ENCODE measurements around the gene KCND3. TPM values are rescaled to one million over a fixed set of nuclear protein-coding genes. Genes with fewer than 3 reads are reported as not detected.

KCND3 gene
- total and polyA plus RNA-seq, 8 donors = 0.87 to 15.8 (median 4.5) TPM

DNA sequence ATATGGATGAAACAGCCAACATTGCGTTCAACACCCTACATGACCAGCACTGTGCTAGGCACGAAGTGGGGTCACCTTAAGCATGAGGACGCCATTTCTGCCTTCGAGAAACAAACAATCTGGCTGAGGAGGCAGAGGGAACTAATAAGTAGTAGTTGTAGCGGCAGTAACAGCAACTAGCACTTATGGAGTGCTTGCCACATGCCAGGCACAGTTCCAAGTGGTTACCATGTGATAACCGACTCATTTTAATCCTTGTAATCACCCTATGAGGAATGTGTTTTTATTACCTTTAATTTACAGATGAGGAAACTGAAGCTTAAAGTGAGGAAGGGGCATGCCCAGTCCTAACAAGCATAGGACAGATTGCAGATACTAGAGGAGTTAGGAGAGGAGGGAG is 33.7 kb downstream of the KCND3 start:
- intact Hi-C loops (cut with DNase I; ENCODE audit: low total_unique reads) = no loop called here

DNA sequence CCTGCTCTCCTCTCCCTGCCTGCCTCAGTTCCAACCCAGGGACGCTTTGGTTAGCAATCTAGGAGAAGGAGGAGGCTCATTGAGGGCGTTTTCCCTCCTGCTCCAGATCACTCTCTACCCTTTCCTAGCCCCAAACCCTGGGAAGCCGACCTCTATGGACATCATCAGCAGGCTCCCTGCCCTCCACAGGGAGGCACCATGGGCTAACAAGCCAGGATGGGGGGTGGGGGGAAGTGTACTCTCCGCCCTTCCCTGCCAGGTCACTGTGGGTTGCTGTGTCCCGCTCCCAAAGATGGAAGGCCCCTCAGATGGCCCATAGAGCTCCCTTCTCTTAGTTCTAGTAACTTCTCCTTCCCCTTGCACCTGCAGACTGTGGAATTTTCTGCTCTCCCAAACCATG is 35.7 kb downstream of the KCND3 start:
- Histone ChIP-seq H3K27me3 (no peaks in the 10 kb centered on the region), H3K4me3 (no peak overlapping the region), H3K36me3 (no peaks in the 10 kb centered on the region), H3K4me1 (peaks cover 0 to 7% (median 2%) of the 10 kb centered on the region in 4 donors), H3K27ac (no peak overlapping the region), H3K9me3 (no peaks in the 10 kb centered on the region)
- TF ChIP-seq CTCF (IDR thresholded peaks at IDR 0.05) = no peak
- TF ChIP-seq POLR2A (IDR thresholded peaks at IDR 0.05) = no peak
- no peak for TF ChIP-seq EP300 (IDR thresholded peaks at IDR 0.05)
- TF ChIP-seq POLR2AphosphoS5 (IDR thresholded peaks at IDR 0.05) = no peak
- WGBS, 5 donors = 45 to 71% (median 62%) methylated on average over 5 of the region's 5 CpGs
- DNase-seq = no peak
- intact Hi-C loops (cut with DNase I; ENCODE audit: low total_unique reads) = no loop called here

More for the DNA sequence above, 33.7 kb downstream of the KCND3 start:
- no peak overlapping the region for H3K27ac ChIP-seq
- TF ChIP-seq EP300 (IDR thresholded peaks at IDR 0.05) (no peak), POLR2AphosphoS5 (IDR thresholded peaks at IDR 0.05) (no peak), POLR2A (IDR thresholded peaks at IDR 0.05) (no peak), CTCF (IDR thresholded peaks at IDR 0.05) (no peak)
- no peak for DNase-seq
- 72 to 81% (median 75%) methylated on average over 6 of the region's 6 CpGs for WGBS, 5 donors
- no peaks in the 10 kb centered on the region for H3K36me3 ChIP-seq
- H3K9me3 ChIP-seq = no peaks in the 10 kb centered on the region
- H3K27me3 ChIP-seq = no peaks in the 10 kb centered on the region
- no peak overlapping the region for H3K4me3 ChIP-seq
- peaks cover 0 to 7% (median 1%) of the 10 kb centered on the region in 4 donors for H3K4me1 ChIP-seq

GRCh38 chr1:111952125-111952657 is 37.3 kb downstream of the KCND3 start:
- Histone ChIP-seq H3K36me3 (no peaks in the 10 kb centered on the region), H3K4me1 (peaks cover 0 to 18% (median 8%) of the 10 kb centered on the region in 4 donors), H3K27me3 (no peaks in the 10 kb centered on the region), H3K27ac (no peak overlapping the region), H3K4me3 (no peak overlapping the region), H3K9me3 (no peaks in the 10 kb centered on the region)
- DNase-seq = no peak
- TF ChIP-seq CTCF (IDR thresholded peaks at IDR 0.05) = no peak
- WGBS, 5 donors = 45 to 60% (median 54%) methylated on average over 4 of the region's 4 CpGs
- intact Hi-C loops (cut with DNase I; ENCODE audit: low total_unique reads) = no loop called here

DNA sequence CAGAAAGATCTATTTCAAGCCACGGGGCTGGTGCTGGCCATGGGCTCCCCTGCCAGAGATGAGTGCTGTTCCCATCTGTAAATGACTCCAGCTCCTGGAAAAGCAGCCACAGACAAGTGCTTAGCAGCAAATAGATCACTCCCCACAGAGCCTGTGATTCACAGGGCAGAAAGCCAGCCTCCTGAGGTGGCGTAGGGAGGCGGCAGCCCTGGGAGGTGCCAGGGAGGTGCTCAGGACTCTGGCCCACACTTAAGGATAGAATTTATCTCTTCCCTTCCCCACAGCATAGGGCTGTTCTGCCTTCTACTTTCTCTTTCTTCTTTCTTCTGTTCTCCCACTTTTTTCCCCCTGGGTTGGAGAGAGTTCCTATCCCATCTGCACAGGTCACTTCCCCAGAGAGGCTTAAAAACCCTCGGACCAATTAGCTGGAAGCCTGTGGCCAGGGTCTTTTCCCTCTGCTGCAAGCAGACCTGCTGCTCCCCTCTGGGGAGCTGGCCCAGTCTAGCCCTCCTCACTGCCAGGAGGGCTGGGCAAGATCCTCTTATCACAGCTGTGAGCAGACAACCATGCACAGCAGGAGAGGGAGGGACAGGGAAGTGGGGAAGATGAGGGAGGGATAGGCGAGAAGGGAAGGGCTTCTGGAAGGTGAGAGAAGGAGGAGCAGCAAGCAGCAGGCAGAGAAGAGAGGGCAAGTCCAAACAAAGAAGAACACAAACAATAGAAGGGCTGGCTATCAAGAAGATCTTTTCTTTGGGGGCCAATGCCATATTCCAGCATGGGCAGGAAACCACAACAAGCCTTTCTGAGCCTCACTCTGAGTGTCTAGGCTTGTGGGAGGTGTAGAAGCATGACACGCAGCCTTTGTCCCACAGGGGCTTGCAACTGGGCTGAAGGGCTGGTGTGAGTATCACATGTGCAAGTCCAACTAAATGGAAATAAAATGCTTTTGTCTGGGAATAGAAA is 41.0 kb downstream of the KCND3 start:
- Histone ChIP-seq H3K27me3 (no peaks in the 10 kb centered on the region), H3K9me3 (no peaks in the 10 kb centered on the region), H3K36me3 (no peaks in the 10 kb centered on the region), H3K27ac (peak overlapping the region in 2 of 5 donors; percentile 38 to 53), H3K4me1 (peaks cover 0 to 14% (median 5%) of the 10 kb centered on the region in 4 donors), H3K4me3 (no peak overlapping the region)
- TF ChIP-seq EP300 (IDR thresholded peaks at IDR 0.05) (no peak), POLR2AphosphoS5 (IDR thresholded peaks at IDR 0.05) (no peak), CTCF (IDR thresholded peaks at IDR 0.05) (no peak), POLR2A (IDR thresholded peaks at IDR 0.05) (no peak)
- peak in 1 of 2 donors; percentile 40 for DNase-seq
- intact Hi-C loops (cut with DNase I; ENCODE audit: low total_unique reads) = no loop called here
- 37 to 53% (median 40%) methylated on average over 5 to 6 of the region's 6 CpGs for WGBS, 5 donors
